GM12878 (cell line): ENCODE measurements around the gene HLA-DPB1. TPM values are rescaled to one million over a fixed set of nuclear protein-coding genes. Genes with fewer than 3 reads are reported as not detected.

Experiments used
- CREB1 ChIP-seq: IDR thresholded peaks from 2 replicates; pipeline ENCODE4 v1.6.1; 2012; ENCODE audit warnings: low read depth, mild to moderate bottlenecking, inconsistent platforms
- CTCF ChIP-seq, 3 experiments: IDR thresholded peaks in 2 of 3; conservative IDR thresholded peaks in 1 of 3; 2 replicates each; pipeline ENCODE4 v1.5.1; 2011; ENCODE audit warnings: low read depth in 3 of 3, low read length in 3 of 3, mild to moderate bottlenecking in 3 of 3, control low read depth in 2 of 3, moderate library complexity in 2 of 3, inconsistent platforms in 1 of 3, mixed read lengths in 1 of 3; ENCODE audit not compliant: control insufficient read depth in 2 of 3, insufficient read depth in 1 of 3; ENCODE audit errors: extremely low read depth in 1 of 3
- E2F8 ChIP-seq: fragments of 450-650 bp; IDR thresholded peaks from 2 replicates; pipeline ENCODE4 v1.6.1; 2018; ENCODE audit warnings: mild to moderate bottlenecking, low read depth, moderate library complexity; ENCODE audit not compliant: partially characterized antibody
- EZH2 ChIP-seq: IDR thresholded peaks from 2 replicates; pipeline ENCODE4 v1.6.1; 2012; ENCODE audit warnings: low read depth, mild to moderate bottlenecking, control low read depth, inconsistent platforms, low read length, borderline replicate concordance; ENCODE audit not compliant: control insufficient read depth
- FOS ChIP-seq: IDR thresholded peaks from 3 replicates; pipeline ENCODE4 v1.6.1; 2011; ENCODE audit warnings: borderline replicate concordance; ENCODE audit not compliant: insufficient read length; ENCODE audit errors: extremely low read depth
- IKZF2 ChIP-seq, 2 experiments: fragments of 450-650 bp; IDR thresholded peaks; 2 replicates each; pipeline ENCODE4 v1.6.1; 2017; ENCODE audit warnings: mild to moderate bottlenecking in 2 of 2, moderate library complexity in 2 of 2
- JUND ChIP-seq: IDR thresholded peaks from 2 replicates; pipeline ENCODE4 v1.6.1; 2012; ENCODE audit warnings: low read depth, mild to moderate bottlenecking, low read length, improper control_type of control experiment, moderate library complexity
- KAT2A ChIP-seq: conservative IDR thresholded peaks from 2 replicates; pipeline ENCODE4 v1.6.1; 2011; ENCODE audit warnings: low read depth, low read length; ENCODE audit not compliant: control insufficient read depth
- POLR2AphosphoS5 ChIP-seq: IDR thresholded peaks from 2 replicates; pipeline ENCODE4 v1.6.1; 2011; ENCODE audit warnings: mild to moderate bottlenecking, low read length, inconsistent platforms
- POU2F2 ChIP-seq: IDR thresholded peaks from 3 replicates; pipeline ENCODE4 v1.6.1; 2011; ENCODE audit warnings: low read depth, mild to moderate bottlenecking, low read length, borderline replicate concordance
- RELA ChIP-seq: fragments of 450-650 bp; IDR thresholded peaks from 2 replicates; pipeline ENCODE4 v1.8.0; 2014; ENCODE audit warnings: borderline replicate concordance; ENCODE audit not compliant: partially characterized antibody
- STAT1 ChIP-seq: fragments of 450-650 bp; conservative IDR thresholded peaks from 2 replicates; pipeline ENCODE4 v1.6.1; 2014; ENCODE audit warnings: antibody characterized with exemption, mild to moderate bottlenecking
- SUPT20H ChIP-seq: IDR thresholded peaks from 2 replicates; pipeline ENCODE4 v1.6.1; 2011; ENCODE audit warnings: low read depth, mild to moderate bottlenecking, low read length, moderate library complexity, borderline replicate concordance; ENCODE audit not compliant: control insufficient read depth
- TCF7 ChIP-seq: IDR thresholded peaks from 2 replicates; pipeline ENCODE4 v1.6.1; 2014; ENCODE audit warnings: antibody characterized with exemption, borderline replicate concordance
- polyA plus RNA-seq, 11 experiments: library from polyadenylated mRNA; depleted of rRNA in 4 of 11; unstranded in 6 of 11; stranded (reverse) in 5 of 11; fragments of >200 nt; fragmentation: Nextera tagmentation in 4 of 11; fragmentation: Illumina TruSeq in 1 of 11; extraction: Ambion mirVana in 4 of 11; extraction: Trizol in 1 of 11; gene quantifications; 1 replicate in 1 of 11; 2 replicates in 10 of 11; pipeline versions ENCODE4 v1.2.1 to v1.2.3, GENCODE V29; 2011 to 2016; ENCODE audit warnings: inconsistent platforms in 2 of 11, missing spikeins in 2 of 11, low read depth in 1 of 11
- total RNA-seq, 4 experiments: library from RNA; depleted of rRNA in 3 of 4; stranded (reverse); fragments of >200 nt in 3 of 4; fragmentation: Illumina TruSeq in 1 of 4; extraction: Trizol in 1 of 4; gene quantifications; 2 replicates each; pipeline versions ENCODE4 v1.2.1 to v1.2.3, GENCODE V29; 2013 to 2021
- TF ChIP-seq, protein P1 (sequence below): IDR thresholded peaks from 2 replicates; pipeline ENCODE4 v1.6.1; 2012; ENCODE audit warnings: improper control_type of control experiment, low read depth, low read length; ENCODE audit not compliant: insufficient replicate concordance

HLA-DPB1 gene
- total and polyA plus RNA-seq, 10 of the 15 experiments (the other 5 are each of a cell fraction or from before 2014, with no cell fraction given): 101 to 675 (median 352) TPM

DNA sequence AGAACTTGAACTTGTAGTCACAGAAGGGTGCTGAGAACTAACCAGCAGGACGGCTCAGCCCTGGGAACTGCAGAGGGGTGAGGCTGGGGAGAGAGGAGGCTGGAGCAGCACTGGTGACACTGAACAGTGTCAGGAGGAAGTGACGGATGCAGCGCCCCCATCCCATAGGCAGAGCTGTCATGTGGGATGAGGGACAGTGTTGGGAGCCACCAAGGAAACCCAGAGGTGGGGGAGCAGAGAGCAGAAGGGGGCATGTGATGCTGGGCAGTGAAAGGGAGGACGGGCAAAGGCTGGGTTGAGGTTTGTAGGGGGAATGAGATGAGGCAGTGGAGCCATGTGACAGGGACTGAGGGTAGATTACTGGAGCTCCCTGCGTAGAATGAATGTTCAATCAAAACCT, 2.1 kb downstream of the HLA-DPB1 start (continued):
- TF ChIP-seq SUPT20H (no peak), JUND (no peak), CTCF (IDR thresholded peaks at IDR 0.05 in 2 of 3, conservative IDR thresholded peaks at IDR 0.05 in 1 of 3; ENCODE audit: control insufficient read depth in 2 of 3, extremely low read depth in 1 of 3, insufficient read depth in 1 of 3, low read depth in 3 of 3, low read length in 3 of 3) (no peak), POU2F2 (peak; percentile 34; the same call in 1 of the 3 replicates), EZH2 (no peak), TCF7 (no peak), FOS (no peak), E2F8 (no peak), KAT2A (no peak), IKZF2 (IDR thresholded peaks at IDR 0.05) (peak in 1 of 2 experiments; percentile 16; a peak in 1 of 4 replicates), POLR2AphosphoS5 (peak; percentile 71; the same call in 1 of the 2 replicates), STAT1 (no peak), CREB1 (no peak), RELA (no peak)
- TF ChIP-seq, protein P1, sequence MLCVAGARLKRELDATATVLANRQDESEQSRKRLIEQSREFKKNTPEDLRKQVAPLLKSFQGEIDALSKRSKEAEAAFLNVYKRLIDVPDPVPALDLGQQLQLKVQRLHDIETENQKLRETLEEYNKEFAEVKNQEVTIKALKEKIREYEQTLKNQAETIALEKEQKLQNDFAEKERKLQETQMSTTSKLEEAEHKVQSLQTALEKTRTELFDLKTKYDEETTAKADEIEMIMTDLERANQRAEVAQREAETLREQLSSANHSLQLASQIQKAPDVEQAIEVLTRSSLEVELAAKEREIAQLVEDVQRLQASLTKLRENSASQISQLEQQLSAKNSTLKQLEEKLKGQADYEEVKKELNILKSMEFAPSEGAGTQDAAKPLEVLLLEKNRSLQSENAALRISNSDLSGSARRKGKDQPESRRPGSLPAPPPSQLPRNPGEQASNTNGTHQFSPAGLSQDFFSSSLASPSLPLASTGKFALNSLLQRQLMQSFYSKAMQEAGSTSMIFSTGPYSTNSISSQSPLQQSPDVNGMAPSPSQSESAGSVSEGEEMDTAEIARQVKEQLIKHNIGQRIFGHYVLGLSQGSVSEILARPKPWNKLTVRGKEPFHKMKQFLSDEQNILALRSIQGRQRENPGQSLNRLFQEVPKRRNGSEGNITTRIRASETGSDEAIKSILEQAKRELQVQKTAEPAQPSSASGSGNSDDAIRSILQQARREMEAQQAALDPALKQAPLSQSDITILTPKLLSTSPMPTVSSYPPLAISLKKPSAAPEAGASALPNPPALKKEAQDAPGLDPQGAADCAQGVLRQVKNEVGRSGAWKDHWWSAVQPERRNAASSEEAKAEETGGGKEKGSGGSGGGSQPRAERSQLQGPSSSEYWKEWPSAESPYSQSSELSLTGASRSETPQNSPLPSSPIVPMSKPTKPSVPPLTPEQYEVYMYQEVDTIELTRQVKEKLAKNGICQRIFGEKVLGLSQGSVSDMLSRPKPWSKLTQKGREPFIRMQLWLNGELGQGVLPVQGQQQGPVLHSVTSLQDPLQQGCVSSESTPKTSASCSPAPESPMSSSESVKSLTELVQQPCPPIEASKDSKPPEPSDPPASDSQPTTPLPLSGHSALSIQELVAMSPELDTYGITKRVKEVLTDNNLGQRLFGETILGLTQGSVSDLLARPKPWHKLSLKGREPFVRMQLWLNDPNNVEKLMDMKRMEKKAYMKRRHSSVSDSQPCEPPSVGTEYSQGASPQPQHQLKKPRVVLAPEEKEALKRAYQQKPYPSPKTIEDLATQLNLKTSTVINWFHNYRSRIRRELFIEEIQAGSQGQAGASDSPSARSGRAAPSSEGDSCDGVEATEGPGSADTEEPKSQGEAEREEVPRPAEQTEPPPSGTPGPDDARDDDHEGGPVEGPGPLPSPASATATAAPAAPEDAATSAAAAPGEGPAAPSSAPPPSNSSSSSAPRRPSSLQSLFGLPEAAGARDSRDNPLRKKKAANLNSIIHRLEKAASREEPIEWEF: no peak
